GM21529 (cell line): Measurements from ENCODE around the gene AMN1.

Experiments used
- ATAC-seq: cut with Tn5 transposase; IDR thresholded peaks from one replicate; pipeline ENCODE4 v1.9.1; 2021; ENCODE audit not compliant: unreplicated experiment

AMN1 gene

GRCh38 chr12:31633464-31633863, 95.4 kb downstream of the AMN1 start:
- ATAC-seq, result no peak

- no peak for ATAC-seq
These were observed 97.0 kb downstream of the AMN1 start for GRCh38 chr12:31631809-31632208.

- ATAC-seq, result no peak
These were observed 97.6 kb downstream of the AMN1 start for GRCh38 chr12:31631023-31631724.

GRCh38 chr12:31629756-31630732, 98.8 kb downstream of the AMN1 start:
- no peak for ATAC-seq

GRCh38 chr12:31627456-31628054, 101.3 kb downstream of the AMN1 start:
- no peak for ATAC-seq

- no peak for ATAC-seq
These were observed 102.4 kb downstream of the AMN1 start for GRCh38 chr12:31626270-31626995.

GRCh38 chr12:31622038-31622437, 106.8 kb downstream of the AMN1 start:
- no peak for ATAC-seq
